HG03571 (cell line): ENCODE results near the gene FHIT.
A peak's percentile ranks its signal among the peaks of the same experiment; 100 is the strongest.
"Not testable (repeated sequence)": the region's sequence is repeated elsewhere in the genome, so short reads cannot be mapped to it uniquely, and the experiment has no call there.

Source experiments
- ATAC-seq: cut with Tn5 transposase; IDR thresholded peaks from one replicate; pipeline ENCODE4 v1.9.1; 2021; ENCODE audit not compliant: unreplicated experiment

Gene FHIT

GRCh38 chr3:59990915-59991314 lies 1260.3 kb downstream of the FHIT start:
- no peak for ATAC-seq

GRCh38 chr3:59982510-59982909 lies 1268.7 kb downstream of the FHIT start:
- ATAC-seq = no peak

- no peak for ATAC-seq
Measured at GRCh38 chr3:59981377-59981776, 1269.9 kb downstream of the FHIT start.

- ATAC-seq = no peak
Measured at GRCh38 chr3:59980576-59980975, 1270.7 kb downstream of the FHIT start.

GRCh38 chr3:59979542-59979941 lies 1271.7 kb downstream of the FHIT start:
- ATAC-seq = no peak

GRCh38 chr3:59978979-59979378 lies 1272.3 kb downstream of the FHIT start:
- ATAC-seq = no peak

- no peak for ATAC-seq
Measured at GRCh38 chr3:59970796-59971195, 1280.5 kb downstream of the FHIT start.

GRCh38 chr3:59970376-59970775 lies 1280.9 kb downstream of the FHIT start:
- no peak for ATAC-seq

- no peak for ATAC-seq
Measured at GRCh38 chr3:59968513-59969045, 1282.7 kb downstream of the FHIT start.

GRCh38 chr3:59963676-59964075 lies 1287.6 kb downstream of the FHIT start:
- ATAC-seq = no peak

GRCh38 chr3:59957150-59957549 lies 1294.1 kb downstream of the FHIT start:
- ATAC-seq = no peak

GRCh38 chr3:59953104-59953503 lies 1298.1 kb downstream of the FHIT start:
- ATAC-seq = no peak

GRCh38 chr3:59949311-59949710 lies 1301.9 kb downstream of the FHIT start:
- no peak for ATAC-seq

- no peak for ATAC-seq
Measured at GRCh38 chr3:59946401-59946800, 1304.9 kb downstream of the FHIT start.

- ATAC-seq = no peak
Measured at GRCh38 chr3:59940718-59941117, 1310.5 kb downstream of the FHIT start.

GRCh38 chr3:59939826-59940426 lies 1311.3 kb downstream of the FHIT start:
- no peak for ATAC-seq

- no peak for ATAC-seq
Measured at GRCh38 chr3:59938828-59939227, 1312.4 kb downstream of the FHIT start.

- ATAC-seq = no peak
Measured at GRCh38 chr3:59937201-59937600, 1314.1 kb downstream of the FHIT start.

- no peak for ATAC-seq
Measured at GRCh38 chr3:59936472-59936871, 1314.8 kb downstream of the FHIT start.

- ATAC-seq = peak; percentile 94
Measured at GRCh38 chr3:59935025-59935424, 1316.2 kb downstream of the FHIT start.

GRCh38 chr3:59934560-59934959 lies 1316.7 kb downstream of the FHIT start:
- ATAC-seq = not testable (repeated sequence)

- ATAC-seq = no peak
Measured at GRCh38 chr3:59930170-59930569, 1321.1 kb downstream of the FHIT start.

GRCh38 chr3:59927056-59927455 lies 1324.2 kb downstream of the FHIT start:
- no peak for ATAC-seq
